Heart right ventricle (tissue), 16 donors: ENCODE measurements around the gene PKHD1. TPM values are rescaled to one million over a fixed set of nuclear protein-coding genes. Genes with fewer than 3 reads are reported as not detected.

Experiments used
- ATAC-seq, 8 donors: fragments of 200-7000 bp; cut with Tn5 transposase; one replicate each; pipeline ENCODE4 v1.9.1; 2020; ENCODE audit warnings: mild to moderate bottlenecking in 8 of 8, moderate library complexity in 8 of 8, moderate number of reproducible peaks in 1 of 8
- DNase-seq, 2 donors: peaks; one replicate each; pipeline ENCODE4 v3.0.0-alpha.2; 2020
- H3K27ac ChIP-seq, 10 donors: fragments of 200-600 bp; sonication (generic) in 2 of 10; one replicate each; pipeline versions ENCODE4 v1.5.0 to v1.8.0; 2020 to 2022; ENCODE audit warnings: mild to moderate bottlenecking in 3 of 10
- H3K27me3 ChIP-seq, 7 donors: fragments of 200-600 bp; one replicate each; pipeline ENCODE4 v1.8.0; 2021 to 2022; ENCODE audit warnings: mild to moderate bottlenecking in 2 of 7
- H3K36me3 ChIP-seq, 9 donors: fragments of 200-600 bp; sonication (generic) in 1 of 9; one replicate each; pipeline versions ENCODE4 v1.5.0 to v1.8.0; 2020 to 2022; ENCODE audit warnings: mild to moderate bottlenecking in 2 of 9
- H3K4me1 ChIP-seq, 9 donors: fragments of 200-600 bp; sonication (generic) in 1 of 9; one replicate each; pipeline versions ENCODE4 v1.5.0 to v1.8.0; 2020 to 2022; ENCODE audit warnings: mild to moderate bottlenecking in 4 of 9
- H3K4me3 ChIP-seq, 10 donors: fragments of 200-600 bp; sonication (generic) in 2 of 10; one replicate each; pipeline versions ENCODE4 v1.5.0 to v1.8.0; 2020 to 2022; ENCODE audit warnings: mild to moderate bottlenecking in 7 of 10, moderate library complexity in 2 of 10
- H3K9me3 ChIP-seq, 11 donors: fragments of 200-600 bp in 10 of 11; sonication (generic) in 2 of 11; one replicate each; pipeline versions ENCODE4 v1.5.0 to v1.8.0; 2013 to 2022; ENCODE audit warnings: mild to moderate bottlenecking in 2 of 11, control low read depth in 1 of 11, moderate library complexity in 1 of 11
- WGBS, 2 donors: extraction: QIAGEN DNeasy Blood & Tissue Kit; methylation state at CpG; one replicate each; pipeline ENCODE4 v1.1.7; 2013; ENCODE audit warnings: inconsistent platforms in 1 of 2; 5-methylcytosine and 5-hydroxymethylcytosine counted together
- intact Hi-C, 10 donors: fragments of 100-400 bp; cut with DNase I; formaldehyde crosslinking; loops; one replicate each; pipeline versions ENCODE4 v1.11.1 to v1.14.2; 2022
- long read RNA-seq, 3 donors: library from polyadenylated mRNA; unstranded; transcript quantifications; one replicate each; pipeline ENCODE4 v2.0.0, GENCODE V29; 2020 to 2021
- polyA plus RNA-seq, 2 donors: library from polyadenylated mRNA; stranded (reverse); fragments of 200-250 nt; gene quantifications; one replicate each; pipeline ENCODE4 v1.2.3, GENCODE V29; 2013
- total RNA-seq, 10 donors: library from RNA; stranded (reverse); fragmentation: NEBNext Ultra II Directional in 3 of 10; extraction: Animal tissue kit (Norgen Biotek cat#: 25700) in 3 of 10; gene quantifications; one replicate each; pipeline versions ENCODE4 v1.2.1 to v1.2.4, GENCODE V29; 2021 to 2023
- TF ChIP-seq, protein P1 (sequence below), 9 donors: fragments of 200-600 bp; sonication (generic) in 2 of 9; IDR thresholded peaks; one replicate each; pipeline versions ENCODE4 v1.5.0 to v1.8.0; 2021 to 2022; ENCODE audit warnings: antibody characterized with exemption in 9 of 9, mild to moderate bottlenecking in 5 of 9, moderate library complexity in 1 of 9
- donor health status: Arrhythmogenic right ventricular cardiomyopathy.
- donor health status: ischemic (EF 13 %, LVEDD 7.1; RV severe dilation, severe dysfunction).
- donor health status: healthy with polysubstance abuse.
- donor health status: DM: no; HTN: yes; CAD: no.
- donor health status: DM: no; HTN: no; CAD: no.
- donor health status: ischemic (EF 25% LVEDD 6.9; RV normal size, moderate dysfunction).
- donor health status: ischemic (EF 25% LVEDD 5.7; RV mildly dilated, moderate dysfunction).
- donor health status: healthy.
- donor health status: DM: yes; HTN: yes; CAD: no.
- donor health status: Ischemic cardiomyopathy.
- donor health status: ischemic (EF 35%, LVEDD 5.7; RV mildly dilated, moderate dysfunction).
- donor health status: nonischemic (EF 11% LVEDD 7.7; RV severe dilation, severe dysfunction).
- donor health status: DM: yes; HTN: yes; CAD: no.
- donor health status: PGD.
- donor health status: ischemic (EF 29% LVEDD 5.4; RV normal size, mild dysfunction).
- donor health status: nonischemic (EF 23%, LVEDD 6.1; RV moderate dilation, normal function).

The PKHD1 gene, protein sequence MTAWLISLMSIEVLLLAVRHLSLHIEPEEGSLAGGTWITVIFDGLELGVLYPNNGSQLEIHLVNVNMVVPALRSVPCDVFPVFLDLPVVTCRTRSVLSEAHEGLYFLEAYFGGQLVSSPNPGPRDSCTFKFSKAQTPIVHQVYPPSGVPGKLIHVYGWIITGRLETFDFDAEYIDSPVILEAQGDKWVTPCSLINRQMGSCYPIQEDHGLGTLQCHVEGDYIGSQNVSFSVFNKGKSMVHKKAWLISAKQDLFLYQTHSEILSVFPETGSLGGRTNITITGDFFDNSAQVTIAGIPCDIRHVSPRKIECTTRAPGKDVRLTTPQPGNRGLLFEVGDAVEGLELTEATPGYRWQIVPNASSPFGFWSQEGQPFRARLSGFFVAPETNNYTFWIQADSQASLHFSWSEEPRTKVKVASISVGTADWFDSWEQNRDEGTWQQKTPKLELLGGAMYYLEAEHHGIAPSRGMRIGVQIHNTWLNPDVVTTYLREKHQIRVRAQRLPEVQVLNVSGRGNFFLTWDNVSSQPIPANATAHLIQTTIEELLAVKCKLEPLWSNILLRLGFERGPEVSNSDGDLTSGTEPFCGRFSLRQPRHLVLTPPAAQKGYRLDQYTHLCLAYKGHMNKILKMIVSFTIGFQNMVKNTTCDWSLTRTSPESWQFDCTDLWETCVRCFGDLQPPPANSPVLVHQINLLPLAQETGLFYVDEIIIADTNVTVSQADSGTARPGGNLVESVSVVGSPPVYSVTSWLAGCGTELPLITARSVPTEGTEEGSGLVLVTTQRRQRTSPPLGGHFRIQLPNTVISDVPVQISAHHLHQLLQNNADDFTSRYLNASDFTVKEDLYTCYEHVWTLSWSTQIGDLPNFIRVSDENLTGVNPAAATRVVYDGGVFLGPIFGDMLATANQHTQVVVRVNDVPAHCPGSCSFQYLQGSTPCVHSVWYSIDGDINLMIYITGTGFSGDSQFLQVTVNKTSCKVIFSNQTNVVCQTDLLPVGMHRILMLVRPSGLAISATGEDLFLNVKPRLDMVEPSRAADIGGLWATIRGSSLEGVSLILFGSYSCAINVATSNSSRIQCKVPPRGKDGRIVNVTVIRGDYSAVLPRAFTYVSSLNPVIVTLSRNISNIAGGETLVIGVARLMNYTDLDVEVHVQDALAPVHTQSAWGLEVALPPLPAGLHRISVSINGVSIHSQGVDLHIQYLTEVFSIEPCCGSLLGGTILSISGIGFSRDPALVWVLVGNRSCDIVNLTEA (N-terminal part only)
- total RNA-seq (under 1 TPM in 4 of 10 donors, not detected in 6; 0.02 to 0.07 (median 0.03) TPM), polyA plus RNA-seq (under 1 TPM in 1 of 2 donors, not detected in 1; under 0.01 TPM)
- long read RNA-seq, donor 1, result 0 reads
- long read RNA-seq, donor 2, result 0 reads
- long read RNA-seq, donor 3, partial matches to known transcripts, result 0 of 1 reads
- long read RNA-seq, donor 3, other reads (novel, unspliced or antisense), result 1 of 1 reads

DNA sequence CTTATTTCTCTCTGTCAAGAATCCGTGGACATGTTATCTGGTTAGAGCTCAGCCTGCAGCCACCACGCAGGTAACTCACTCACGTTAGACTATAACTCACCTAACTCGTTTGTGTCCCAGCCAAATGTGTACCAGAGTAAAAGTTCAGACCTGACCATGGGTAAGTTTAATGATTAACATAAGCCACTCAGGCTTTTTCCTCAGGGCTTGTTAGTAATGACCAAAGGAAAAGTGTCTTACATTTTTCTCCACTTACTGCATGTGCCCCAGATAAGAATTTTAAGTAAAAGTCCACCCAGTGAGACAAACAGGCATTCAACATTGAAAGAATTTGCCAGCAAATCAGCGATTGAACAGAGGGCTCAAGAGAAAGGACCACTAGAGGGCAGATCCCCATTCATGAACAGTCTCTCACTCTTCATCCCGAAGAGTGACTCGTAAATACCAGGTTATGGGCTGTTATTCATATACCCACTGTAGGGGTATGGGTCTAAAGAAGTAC lies at the start of gene PKHD1:
Gene PKHD1 (minus strand): TSS at position 116 of the 502 bp plus-strand sequence. CDS start 2,680 bp downstream, outside the sequence.
- WGBS, 2 donors, result 42 to 44% methylated on average over 7 of the region's 7 CpGs
- intact Hi-C loops, result no loop called here
- TF ChIP-seq, protein P1, sequence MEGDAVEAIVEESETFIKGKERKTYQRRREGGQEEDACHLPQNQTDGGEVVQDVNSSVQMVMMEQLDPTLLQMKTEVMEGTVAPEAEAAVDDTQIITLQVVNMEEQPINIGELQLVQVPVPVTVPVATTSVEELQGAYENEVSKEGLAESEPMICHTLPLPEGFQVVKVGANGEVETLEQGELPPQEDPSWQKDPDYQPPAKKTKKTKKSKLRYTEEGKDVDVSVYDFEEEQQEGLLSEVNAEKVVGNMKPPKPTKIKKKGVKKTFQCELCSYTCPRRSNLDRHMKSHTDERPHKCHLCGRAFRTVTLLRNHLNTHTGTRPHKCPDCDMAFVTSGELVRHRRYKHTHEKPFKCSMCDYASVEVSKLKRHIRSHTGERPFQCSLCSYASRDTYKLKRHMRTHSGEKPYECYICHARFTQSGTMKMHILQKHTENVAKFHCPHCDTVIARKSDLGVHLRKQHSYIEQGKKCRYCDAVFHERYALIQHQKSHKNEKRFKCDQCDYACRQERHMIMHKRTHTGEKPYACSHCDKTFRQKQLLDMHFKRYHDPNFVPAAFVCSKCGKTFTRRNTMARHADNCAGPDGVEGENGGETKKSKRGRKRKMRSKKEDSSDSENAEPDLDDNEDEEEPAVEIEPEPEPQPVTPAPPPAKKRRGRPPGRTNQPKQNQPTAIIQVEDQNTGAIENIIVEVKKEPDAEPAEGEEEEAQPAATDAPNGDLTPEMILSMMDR (IDR thresholded peaks at IDR 0.05), result peak in 5 of 9 donors; percentile 14 to 37 (median 18)
- Histone ChIP-seq H3K4me1 (no peaks in the 10 kb centered on the region), H3K27ac (no peak within 1 kb of the TSS), H3K27me3 (no peaks in the 10 kb centered on the region), H3K4me3 (no peak within 1 kb of the TSS), H3K9me3 (no peaks in the 10 kb centered on the region), H3K36me3 (no peaks in the 10 kb centered on the region)
- ATAC-seq (no peak), DNase-seq (no peak)

DNA sequence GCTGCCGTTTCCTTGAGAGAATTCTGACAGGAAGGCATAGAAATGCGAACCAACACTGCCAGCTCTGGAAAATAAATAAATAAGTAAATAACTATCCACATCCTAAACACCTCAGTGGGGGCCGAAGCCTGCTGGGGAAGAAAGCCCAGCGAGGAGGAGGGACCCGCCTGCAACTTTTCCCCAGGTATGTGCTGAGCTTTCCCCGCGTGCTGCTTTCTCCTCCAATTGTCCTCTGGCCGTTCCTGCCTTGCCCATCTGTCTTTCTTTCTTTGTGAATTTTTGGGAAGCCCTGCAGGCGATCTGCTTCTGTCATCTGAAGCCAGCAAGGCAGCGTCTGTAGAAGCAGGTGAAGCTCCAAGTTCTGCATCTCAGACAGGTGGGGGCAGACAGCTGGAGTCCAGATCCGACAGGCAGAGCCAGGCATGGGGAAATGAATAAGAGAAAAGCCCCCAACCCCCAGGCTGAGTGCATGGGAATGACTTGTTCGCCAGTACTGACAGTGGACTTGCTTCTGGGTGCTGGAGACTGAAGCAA lies 49.6 kb upstream of the PKHD1 start:
- Histone ChIP-seq H3K4me1 (peaks cover 0 to 12% (median 0%) of the 10 kb centered on the region in 9 donors), H3K36me3 (no peaks in the 10 kb centered on the region), H3K9me3 (no peaks in the 10 kb centered on the region), H3K27ac (no peak overlapping the region), H3K27me3 (peaks cover 0 to 13% (median 0%) of the 10 kb centered on the region in 7 donors), H3K4me3 (no peak overlapping the region)
- WGBS, 2 donors, result 56 to 58% methylated on average over 12 of the region's 12 CpGs
- no peak for ATAC-seq
- intact Hi-C loops, result no loop called here
- no peak for DNase-seq
- TF ChIP-seq, protein P1 (IDR thresholded peaks at IDR 0.05), result no peak

DNA sequence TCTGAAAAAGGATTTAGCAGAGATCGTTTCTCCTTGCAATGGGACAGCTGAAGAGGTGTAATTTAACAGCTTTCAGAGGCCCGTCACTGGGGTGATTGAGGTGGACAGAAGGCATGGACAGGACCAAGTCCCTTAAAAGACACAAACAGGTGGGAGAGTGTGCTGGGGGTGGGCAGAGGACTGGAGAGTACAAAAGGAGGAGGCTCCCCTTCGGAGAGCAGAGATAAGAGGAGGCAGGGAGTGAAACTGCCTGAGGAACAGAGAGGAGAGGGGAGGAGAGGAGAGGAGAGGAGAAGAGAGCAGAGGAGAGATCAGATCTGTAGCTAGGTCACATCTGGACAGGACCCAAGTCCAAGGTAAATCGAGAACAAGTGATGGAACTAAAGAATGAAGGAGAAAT lies 48.6 kb upstream of the PKHD1 start:
- TF ChIP-seq, protein P1 (IDR thresholded peaks at IDR 0.05), result no peak
- DNase-seq (no peak), ATAC-seq (no peak)
- Histone ChIP-seq H3K27me3 (peaks cover 0 to 13% (median 0%) of the 10 kb centered on the region in 7 donors), H3K4me3 (no peak overlapping the region), H3K9me3 (no peaks in the 10 kb centered on the region), H3K36me3 (no peaks in the 10 kb centered on the region), H3K27ac (no peak overlapping the region), H3K4me1 (peaks cover 0 to 12% (median 0%) of the 10 kb centered on the region in 9 donors)
- intact Hi-C loops, result no loop called here
- WGBS, 2 donors, result 56 to 59% methylated on average over 4 of the region's 4 CpGs
